ENCODE results near the gene UAP1L1. TPM values are rescaled to one million over a fixed set of nuclear protein-coding genes. Genes with fewer than 3 reads are reported as not detected.
A peak's percentile ranks its signal among the peaks of the same experiment; 100 is the strongest.

The UAP1L1 gene
- total and polyA plus RNA-seq, 9 of the 15 experiments (the other 6 are each of a cell fraction or from before 2014, with no cell fraction given), result 0.20 to 8.6 (median 3.7) TPM

GRCh38 chr9:137029058-137029936, 48.0 kb upstream of the UAP1L1 start (continued):
- TF ChIP-seq REST (IDR thresholded peaks at IDR 0.05; ENCODE audit: borderline replicate concordance), result peak; percentile 38; the same call in 1 of the 2 replicates
- TF ChIP-seq REST (CRISPR knock-in tag; IDR thresholded peaks at IDR 0.05; ENCODE audit: low read depth), result no peak
- no peak for TF ChIP-seq COPS2 (conservative IDR thresholded peaks at IDR 0.05)
- TF ChIP-seq ZNF696 (CRISPR knock-in tag; conservative IDR thresholded peaks at IDR 0.05), result no peak
- TF ChIP-seq, protein P1, sequence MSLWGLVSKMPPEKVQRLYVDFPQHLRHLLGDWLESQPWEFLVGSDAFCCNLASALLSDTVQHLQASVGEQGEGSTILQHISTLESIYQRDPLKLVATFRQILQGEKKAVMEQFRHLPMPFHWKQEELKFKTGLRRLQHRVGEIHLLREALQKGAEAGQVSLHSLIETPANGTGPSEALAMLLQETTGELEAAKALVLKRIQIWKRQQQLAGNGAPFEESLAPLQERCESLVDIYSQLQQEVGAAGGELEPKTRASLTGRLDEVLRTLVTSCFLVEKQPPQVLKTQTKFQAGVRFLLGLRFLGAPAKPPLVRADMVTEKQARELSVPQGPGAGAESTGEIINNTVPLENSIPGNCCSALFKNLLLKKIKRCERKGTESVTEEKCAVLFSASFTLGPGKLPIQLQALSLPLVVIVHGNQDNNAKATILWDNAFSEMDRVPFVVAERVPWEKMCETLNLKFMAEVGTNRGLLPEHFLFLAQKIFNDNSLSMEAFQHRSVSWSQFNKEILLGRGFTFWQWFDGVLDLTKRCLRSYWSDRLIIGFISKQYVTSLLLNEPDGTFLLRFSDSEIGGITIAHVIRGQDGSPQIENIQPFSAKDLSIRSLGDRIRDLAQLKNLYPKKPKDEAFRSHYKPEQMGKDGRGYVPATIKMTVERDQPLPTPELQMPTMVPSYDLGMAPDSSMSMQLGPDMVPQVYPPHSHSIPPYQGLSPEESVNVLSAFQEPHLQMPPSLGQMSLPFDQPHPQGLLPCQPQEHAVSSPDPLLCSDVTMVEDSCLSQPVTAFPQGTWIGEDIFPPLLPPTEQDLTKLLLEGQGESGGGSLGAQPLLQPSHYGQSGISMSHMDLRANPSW (CRISPR knock-in tag; IDR thresholded peaks at IDR 0.05), result 0 out of 2 replicates have a peak, but pooled peaks have one; percentile 76
- TF ChIP-seq RFX5 (IDR thresholded peaks at IDR 0.05; ENCODE audit: low read depth, low read length), result no peak
- TF ChIP-seq ELF1 (tag; IDR thresholded peaks at IDR 0.05), result no peak
- peak; percentile 51; the same call in 1 of the 2 replicates for TF ChIP-seq SMC3 (conservative IDR thresholded peaks at IDR 0.05; ENCODE audit: insufficient read depth, low read depth, low read length)
- TF ChIP-seq IRF2 (CRISPR knock-in tag; IDR thresholded peaks at IDR 0.05), result no peak
- TF ChIP-seq C11orf30 (IDR thresholded peaks at IDR 0.05; ENCODE audit: low read depth), result no peak
- TF ChIP-seq, protein P2, sequence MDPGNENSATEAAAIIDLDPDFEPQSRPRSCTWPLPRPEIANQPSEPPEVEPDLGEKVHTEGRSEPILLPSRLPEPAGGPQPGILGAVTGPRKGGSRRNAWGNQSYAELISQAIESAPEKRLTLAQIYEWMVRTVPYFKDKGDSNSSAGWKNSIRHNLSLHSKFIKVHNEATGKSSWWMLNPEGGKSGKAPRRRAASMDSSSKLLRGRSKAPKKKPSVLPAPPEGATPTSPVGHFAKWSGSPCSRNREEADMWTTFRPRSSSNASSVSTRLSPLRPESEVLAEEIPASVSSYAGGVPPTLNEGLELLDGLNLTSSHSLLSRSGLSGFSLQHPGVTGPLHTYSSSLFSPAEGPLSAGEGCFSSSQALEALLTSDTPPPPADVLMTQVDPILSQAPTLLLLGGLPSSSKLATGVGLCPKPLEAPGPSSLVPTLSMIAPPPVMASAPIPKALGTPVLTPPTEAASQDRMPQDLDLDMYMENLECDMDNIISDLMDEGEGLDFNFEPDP (CRISPR knock-in tag; IDR thresholded peaks at IDR 0.05), result no peak
- TF ChIP-seq SIX5 (IDR thresholded peaks at IDR 0.05; ENCODE audit: borderline replicate concordance in 1 of 2, insufficient read depth in 1 of 2, low read depth in 1 of 2, low read length in 2 of 2), result no peak

All from K562 (cell line).